Panc1 (cell line): Measurements from ENCODE around the gene UNCX.

Experiments used
- CTCF ChIP-seq: fragments of 450-650 bp; IDR thresholded peaks from 2 replicates; pipeline ENCODE4 v1.5.1; 2017; ENCODE audit warnings: mild to moderate bottlenecking
- POLR2AphosphoS5 ChIP-seq: IDR thresholded peaks from 2 replicates; pipeline ENCODE4 v1.6.1; 2012; ENCODE audit warnings: mild to moderate bottlenecking, low read depth, low read length, moderate library complexity
- TCF7L2 ChIP-seq: IDR thresholded peaks from 2 replicates; pipeline ENCODE4 v1.6.1; 2011; ENCODE audit warnings: mild to moderate bottlenecking, low read depth, low read length, inconsistent platforms

GRCh38 chr7:1197997-1198625 lies 34.6 kb upstream of the UNCX start:
- TF ChIP-seq CTCF (no peak), POLR2AphosphoS5 (no peak), TCF7L2 (no peak)
